SK-N-SH treated with all-trans-retinoic acid at 6 μM for 48 hours (cell line): ENCODE measurements around the gene ZNF546.

Experiments
- ARNTL ChIP-seq: fragments of 450-650 bp; formaldehyde crosslinking; IDR thresholded peaks from 2 replicates; pipeline ENCODE4 v1.5.0; 2020; ENCODE audit warnings: low read depth, mild to moderate bottlenecking, moderate library complexity, borderline replicate concordance
- CREB5 ChIP-seq: fragments of 250-450 bp; sonication (Bioruptor Pico); IDR thresholded peaks from 2 replicates; pipeline ENCODE4 v1.5.1; 2020; ENCODE audit warnings: low read depth, mild to moderate bottlenecking, moderate library complexity
- ESRRG ChIP-seq: fragments of 250-450 bp; sonication (Bioruptor Pico); IDR thresholded peaks from 2 replicates; pipeline ENCODE4 v1.6.1; 2021; ENCODE audit warnings: mild to moderate bottlenecking
- ISL1 ChIP-seq: fragments of 250-450 bp; sonication (Bioruptor Pico); IDR thresholded peaks from 2 replicates; pipeline ENCODE4 v2.1.2; 2022; ENCODE audit warnings: mild to moderate bottlenecking, moderate library complexity
- OSR1 ChIP-seq: fragments of 250-450 bp; sonication (Bioruptor Pico); IDR thresholded peaks from 2 replicates; pipeline ENCODE4 v1.8.0; 2022; ENCODE audit warnings: moderate library complexity, mild to moderate bottlenecking, inconsistent platforms
- PATZ1 ChIP-seq: fragments of 250-450 bp; sonication (Bioruptor Pico); IDR thresholded peaks from 2 replicates; pipeline ENCODE4 v1.8.0; 2020; ENCODE audit warnings: mild to moderate bottlenecking, moderate library complexity, borderline replicate concordance
- RARB ChIP-seq: fragments of 250-450 bp; sonication (Bioruptor Pico); IDR thresholded peaks from 2 replicates; pipeline ENCODE4 v1.8.0; 2021; ENCODE audit warnings: mild to moderate bottlenecking, moderate library complexity
- TCF4 ChIP-seq: fragments of 250-450 bp; sonication (Bioruptor Pico); IDR thresholded peaks from 2 replicates; pipeline ENCODE4 v1.8.0; 2021; ENCODE audit warnings: mild to moderate bottlenecking, moderate library complexity, borderline replicate concordance
- TOX ChIP-seq: fragments of 250-450 bp; sonication (Bioruptor Pico); IDR thresholded peaks from 2 replicates; pipeline ENCODE4 v1.8.0; 2021; ENCODE audit warnings: mild to moderate bottlenecking, moderate library complexity, borderline replicate concordance
- TSHZ2 ChIP-seq: fragments of 250-450 bp; sonication (Bioruptor Pico); IDR thresholded peaks from 2 replicates; pipeline ENCODE4 v1.5.0; 2020; ENCODE audit warnings: mild to moderate bottlenecking, moderate library complexity
- ZFP3 ChIP-seq: fragments of 250-450 bp; sonication (Bioruptor Pico); IDR thresholded peaks from 2 replicates; pipeline ENCODE4 v1.5.0; 2020; ENCODE audit warnings: mild to moderate bottlenecking, moderate library complexity
- ZFP30 ChIP-seq: fragments of 450-650 bp; formaldehyde crosslinking; IDR thresholded peaks from 2 replicates; pipeline ENCODE4 v1.5.0; 2022; ENCODE audit warnings: mild to moderate bottlenecking, moderate library complexity
- ZNF565 ChIP-seq: fragments of 450-650 bp; formaldehyde crosslinking; conservative IDR thresholded peaks from 2 replicates; pipeline ENCODE4 v1.5.0; 2020; ENCODE audit warnings: low read depth, mild to moderate bottlenecking, moderate library complexity
- ZNF8 ChIP-seq: fragments of 450-650 bp; formaldehyde crosslinking; IDR thresholded peaks from 2 replicates; pipeline ENCODE4 v1.5.0; 2020; ENCODE audit warnings: mild to moderate bottlenecking, moderate library complexity

- no peak for TF ChIP-seq ISL1
- no peak for TF ChIP-seq RARB
- TF ChIP-seq OSR1 = no peak
- TF ChIP-seq ZNF8 (CRISPR knock-in tag) = no peak
- no peak for TF ChIP-seq ZNF565 (CRISPR knock-in tag)
- TF ChIP-seq ZFP30 (CRISPR knock-in tag) = no peak
- no peak for TF ChIP-seq CREB5
- no peak for TF ChIP-seq ZFP3
- TF ChIP-seq PATZ1 = no peak
- TF ChIP-seq ESRRG (CRISPR knock-in tag) = no peak
- TF ChIP-seq TOX (CRISPR knock-in tag) = no peak
- no peak for TF ChIP-seq ARNTL
- no peak for TF ChIP-seq TCF4
- no peak for TF ChIP-seq TSHZ2 (CRISPR knock-in tag)
These were observed 867 bp downstream of the ZNF546 start for GRCh38 chr19:39997638-39998216.
